HG03060 (cell line): ENCODE data around the gene SH2D3A.

Source experiments
- ATAC-seq: cut with Tn5 transposase; IDR thresholded peaks from one replicate; pipeline ENCODE4 v1.9.1; 2021; ENCODE audit warnings: low read depth, moderate number of reproducible peaks; ENCODE audit not compliant: unreplicated experiment

Gene SH2D3A

GRCh38 chr19:6723738-6724137 is 43.5 kb downstream of the SH2D3A start:
- ATAC-seq: no peak

DNA sequence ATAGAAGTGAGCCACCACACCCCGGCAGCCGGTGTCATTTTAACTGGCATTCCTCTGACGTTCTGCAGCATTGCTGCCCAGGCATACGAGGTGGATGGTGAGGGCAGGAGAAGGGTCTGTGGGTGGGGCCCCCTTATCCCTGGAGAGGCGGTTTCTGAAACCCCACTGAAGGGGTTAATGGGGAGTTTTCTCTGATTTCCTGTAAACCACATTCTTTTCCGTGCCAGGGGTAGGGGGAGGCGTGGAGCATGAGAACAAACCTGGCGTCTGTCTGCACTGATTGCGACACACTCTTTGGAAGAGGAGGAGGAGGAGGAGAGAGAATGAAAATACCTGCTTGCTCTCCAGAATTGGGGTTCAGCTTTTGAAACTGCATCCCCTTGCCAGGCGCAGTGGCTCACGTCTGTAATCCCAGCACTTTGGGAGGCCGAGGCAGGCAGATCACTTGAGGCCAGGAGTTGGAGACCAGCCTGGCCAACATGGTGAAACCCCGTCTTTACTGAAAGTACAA is 44.1 kb downstream of the SH2D3A start:
- ATAC-seq: no peak

- no peak for ATAC-seq
Measured at GRCh38 chr19:6721773-6722172, 45.5 kb downstream of the SH2D3A start.

- no peak for ATAC-seq
Measured at GRCh38 chr19:6721138-6721474, 46.1 kb downstream of the SH2D3A start.

DNA sequence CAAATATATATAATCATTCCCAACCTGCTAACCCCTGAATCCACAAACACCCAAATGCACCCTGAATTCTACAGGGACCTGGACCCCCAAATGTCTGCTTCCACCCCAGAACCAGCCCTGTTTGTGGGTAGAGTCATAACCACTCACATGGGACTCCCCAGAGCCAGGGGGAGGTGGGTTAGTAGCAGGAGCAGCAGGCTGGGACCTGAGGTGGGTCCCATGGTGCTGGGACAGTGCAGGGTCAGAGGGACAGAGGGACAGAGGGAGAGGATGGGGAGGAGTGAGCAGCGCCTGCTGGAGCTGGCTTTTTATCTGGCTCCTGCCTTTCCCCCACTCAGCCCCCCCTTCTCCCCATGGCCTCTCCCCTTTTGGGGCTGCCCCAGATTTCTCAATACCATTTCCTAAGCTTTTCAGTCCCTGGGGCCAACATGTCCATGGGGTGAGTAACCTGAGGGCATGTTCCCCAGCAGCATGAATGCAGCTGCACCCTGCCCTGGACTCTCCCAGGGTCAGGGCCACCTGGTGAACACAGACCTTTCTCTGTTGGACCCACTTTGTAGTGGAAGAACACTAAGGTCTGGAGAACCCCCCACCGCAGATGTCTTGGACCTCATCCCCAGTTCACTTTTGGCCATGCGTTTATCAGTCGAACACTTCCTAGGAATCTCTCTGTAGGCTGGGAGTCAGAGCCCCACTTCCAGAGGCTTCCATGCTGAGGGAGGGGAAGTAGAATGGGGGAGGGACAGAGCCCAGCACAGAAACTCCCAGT is 46.7 kb downstream of the SH2D3A start, which contains the start of gene C3:
C3 (minus strand) TSS at position 282 of the 769 bp plus-strand sequence; CDS start at position 221, 61 bp downstream.
- ATAC-seq: no peak

DNA sequence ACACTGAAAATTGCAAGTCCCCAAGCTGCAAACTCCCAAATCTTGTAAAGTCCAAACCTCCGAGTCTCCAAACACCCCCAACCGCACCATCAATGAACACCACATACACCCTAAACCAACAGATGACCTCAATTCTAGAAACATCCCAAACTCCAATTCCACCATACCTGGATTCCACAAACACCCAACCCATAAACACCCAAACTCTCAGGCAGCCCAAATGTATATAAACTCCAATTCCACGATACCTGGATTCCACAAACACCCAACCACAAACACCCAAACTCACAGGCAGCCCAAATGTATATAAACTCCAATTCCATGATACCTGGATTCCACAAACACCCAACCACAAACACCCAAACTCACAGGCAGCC is 47.3 kb downstream of the SH2D3A start:
- ATAC-seq: no peak

GRCh38 chr19:6719540-6719861 is 47.7 kb downstream of the SH2D3A start:
- ATAC-seq: no peak

DNA sequence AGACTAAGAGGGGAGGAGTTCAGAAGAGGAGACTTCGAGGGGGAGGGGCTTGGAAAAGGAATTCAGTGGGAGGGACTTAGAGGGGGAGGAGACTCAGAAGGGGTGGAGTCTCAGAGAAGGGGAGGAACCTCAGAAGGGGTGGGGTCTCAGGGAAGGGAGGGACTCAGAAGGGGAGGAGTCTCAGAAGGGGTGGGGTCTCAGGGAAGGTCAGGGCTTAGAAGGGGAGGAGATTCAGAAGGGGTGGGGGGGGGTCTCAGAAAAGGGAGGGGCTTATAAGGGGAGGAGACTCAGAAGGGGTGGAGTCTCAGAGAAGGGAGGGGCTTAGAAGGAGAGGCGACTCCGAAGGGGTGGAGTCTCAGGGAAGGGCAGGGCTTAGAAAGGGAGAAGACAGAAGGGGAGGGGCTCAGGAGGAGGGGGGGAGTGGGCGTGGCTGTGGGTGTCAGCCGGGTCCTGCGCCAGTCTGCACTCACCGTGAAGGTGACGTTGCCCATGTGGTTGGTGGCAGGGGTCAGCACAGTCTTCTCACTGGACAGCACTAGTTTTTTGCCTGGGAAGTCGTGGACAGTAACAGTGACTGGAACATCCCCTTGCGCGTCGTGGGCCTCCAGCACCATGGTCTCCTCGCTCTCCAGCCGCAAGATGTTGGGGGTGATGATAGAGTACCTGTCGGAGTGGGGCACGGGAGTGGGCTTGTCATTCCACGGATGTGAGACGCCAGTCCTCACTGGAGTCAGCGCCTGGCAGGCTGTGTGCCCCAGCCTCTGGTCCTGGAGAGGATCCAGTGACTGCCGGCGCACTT is 48.3 kb downstream of the SH2D3A start:
- ATAC-seq: no peak

DNA sequence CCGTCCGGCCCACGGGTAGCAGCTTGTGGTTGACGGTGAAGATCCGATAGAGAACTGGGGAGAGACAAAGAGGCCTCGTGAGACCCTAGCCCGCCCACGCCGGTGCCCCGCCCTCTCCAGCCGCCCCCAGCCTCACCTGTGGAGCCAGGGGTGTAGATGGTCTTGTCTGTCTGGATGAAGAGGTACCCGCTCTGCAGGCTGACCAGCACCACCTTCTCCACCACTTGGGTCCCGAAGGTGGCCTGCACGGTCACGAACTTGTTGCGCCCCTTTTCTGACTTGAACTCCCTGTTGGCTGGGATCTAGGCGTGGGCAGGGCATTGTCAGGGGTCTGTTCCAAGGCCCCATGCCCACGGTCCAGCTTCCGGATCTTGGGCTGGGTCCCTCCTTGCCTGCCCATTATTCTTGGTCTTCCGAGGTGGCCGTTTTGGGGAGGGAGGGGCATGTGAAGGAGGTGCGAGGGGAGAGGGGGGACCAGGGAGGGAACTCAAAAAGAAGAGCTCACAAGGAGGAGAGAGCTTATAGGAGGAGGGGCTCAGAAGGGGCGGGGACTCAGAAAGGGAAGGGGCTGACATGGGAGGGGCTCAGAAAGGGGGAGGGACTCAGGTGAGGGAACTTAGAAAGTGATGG is 49.0 kb downstream of the SH2D3A start:
- ATAC-seq: no peak

DNA sequence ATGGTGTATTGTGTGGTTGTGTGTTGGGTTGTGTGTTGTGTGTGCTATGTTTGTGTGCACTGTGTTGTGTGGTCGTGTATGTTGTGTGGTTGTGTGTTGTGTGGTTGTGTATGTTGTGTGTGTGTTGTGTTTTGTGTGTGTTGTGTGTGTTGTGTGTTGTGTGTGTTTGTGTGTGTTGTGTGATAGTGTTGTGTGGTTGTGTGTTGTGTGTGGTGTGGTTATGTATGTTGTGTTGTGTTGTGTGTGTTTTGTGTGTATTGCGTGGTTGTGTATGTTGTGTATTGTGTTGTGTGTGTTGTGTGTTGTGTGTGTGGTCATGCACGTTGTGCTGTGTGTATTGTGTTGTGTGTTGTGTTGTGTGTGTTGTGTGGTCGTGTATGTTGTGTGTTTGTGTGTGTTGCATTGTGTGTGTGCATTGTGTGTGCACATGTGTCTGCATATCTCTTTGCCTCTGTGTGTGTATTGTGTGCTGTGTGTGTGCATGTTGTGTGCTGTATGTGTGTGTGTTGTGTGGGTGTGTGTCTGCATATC is 49.7 kb downstream of the SH2D3A start:
- ATAC-seq: no peak

DNA sequence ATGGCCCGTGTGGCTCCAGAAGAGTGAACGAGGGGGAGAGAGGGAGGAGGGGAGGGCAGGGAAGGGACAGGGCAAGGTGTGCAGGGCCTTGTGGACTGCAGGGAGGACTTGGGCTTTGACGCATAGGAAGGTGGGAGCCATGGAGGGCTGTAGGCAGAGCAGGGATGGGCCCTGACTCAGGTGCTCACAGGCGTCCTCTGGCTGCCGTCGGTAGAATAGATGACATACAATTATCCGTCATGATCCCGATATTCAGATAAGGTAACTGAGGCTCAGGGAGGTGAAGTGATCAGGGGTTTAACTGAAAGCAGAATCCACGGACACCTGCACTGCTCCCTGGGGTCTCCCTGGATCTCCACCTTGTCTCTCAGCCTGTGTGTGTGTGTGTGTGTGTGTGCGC is 50.2 kb downstream of the SH2D3A start:
- ATAC-seq: no peak

GRCh38 chr19:6716610-6716970 is 50.6 kb downstream of the SH2D3A start:
- ATAC-seq: no peak

DNA sequence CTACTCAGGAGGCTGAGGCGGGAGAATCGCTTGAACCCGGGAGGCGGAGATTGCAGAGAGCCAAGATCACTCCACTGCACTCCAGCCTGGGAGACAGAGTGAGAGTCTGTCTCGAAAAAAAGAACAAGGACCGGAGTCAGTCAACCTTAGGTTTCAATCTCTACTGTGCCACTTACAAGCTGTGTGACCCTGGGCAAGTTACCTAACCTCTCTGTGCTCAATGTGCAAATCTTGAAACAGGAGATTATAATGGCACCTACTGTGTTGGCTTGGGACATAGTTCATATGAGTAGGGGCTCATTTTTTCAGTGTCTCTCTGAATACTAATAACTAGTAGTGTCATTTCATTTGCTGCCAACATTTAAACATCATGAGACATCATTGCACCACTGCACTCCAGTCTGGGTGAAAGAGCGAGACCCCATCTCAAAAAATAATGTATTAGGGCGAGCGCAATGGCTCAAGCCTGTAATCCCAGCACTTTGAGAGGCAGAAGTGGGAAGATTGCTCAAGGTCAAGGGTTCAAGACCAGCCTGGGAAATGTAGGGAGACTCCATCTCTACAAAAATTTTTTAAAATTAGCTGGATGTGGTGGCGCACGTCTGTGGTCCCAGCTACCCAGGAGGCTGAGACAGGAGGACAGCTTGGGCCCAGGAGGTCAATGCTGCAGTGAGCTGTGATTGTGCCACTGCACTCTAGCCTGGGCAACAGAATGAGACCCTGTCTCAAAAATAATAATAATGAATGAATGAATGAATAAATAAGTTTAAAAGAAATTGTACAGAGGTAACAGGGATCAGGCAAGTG is 52.3 kb downstream of the SH2D3A start:
- no peak for ATAC-seq

DNA sequence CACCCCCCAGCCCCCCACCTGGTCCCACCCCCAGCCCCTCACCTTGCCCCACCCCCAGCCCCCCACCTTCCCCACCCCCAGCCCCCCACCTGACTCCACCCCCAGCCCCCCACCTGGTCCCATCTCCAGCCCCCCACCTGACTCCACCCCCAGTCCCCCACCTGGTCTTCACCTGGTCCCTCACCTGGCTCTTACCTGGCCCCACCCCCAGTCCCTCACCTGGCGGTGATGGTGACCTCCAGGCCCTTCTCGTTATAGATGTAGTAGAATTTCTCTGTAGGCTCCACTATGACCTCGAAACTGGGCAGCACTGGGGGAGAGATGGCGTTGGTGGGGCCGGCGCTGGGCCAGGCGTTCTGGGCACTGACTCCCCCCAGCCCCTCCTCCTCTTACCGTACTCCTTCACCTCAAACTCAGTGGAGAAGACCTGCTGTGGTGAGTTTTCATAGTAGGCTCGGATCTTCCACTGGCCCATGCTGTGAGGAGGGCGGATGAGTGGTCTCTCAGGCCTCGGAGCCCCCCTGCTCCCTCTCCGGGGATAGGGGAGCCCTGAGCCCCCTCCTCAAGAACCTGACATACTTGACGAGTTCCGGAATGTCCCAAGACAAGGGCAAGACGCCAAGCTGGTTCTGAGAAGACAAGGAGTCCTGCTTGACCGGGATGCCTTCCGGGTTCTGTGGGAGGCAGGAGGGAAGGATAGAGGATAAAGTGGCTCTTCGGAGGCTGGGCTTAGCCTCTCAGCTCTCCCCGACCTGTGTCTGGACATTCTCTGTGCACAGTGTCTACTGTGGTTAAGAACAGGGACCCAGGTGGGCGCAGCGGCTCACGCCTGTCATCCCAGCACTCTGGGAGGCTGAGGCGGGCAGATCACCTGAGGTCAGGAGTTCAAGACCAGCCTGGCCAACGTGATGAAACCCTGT is 53.2 kb downstream of the SH2D3A start:
- no peak for ATAC-seq

GRCh38 chr19:6712692-6713670 is 54.3 kb downstream of the SH2D3A start:
- ATAC-seq: no peak

- no peak for ATAC-seq
Measured at GRCh38 chr19:6712231-6712630, 55.0 kb downstream of the SH2D3A start.

DNA sequence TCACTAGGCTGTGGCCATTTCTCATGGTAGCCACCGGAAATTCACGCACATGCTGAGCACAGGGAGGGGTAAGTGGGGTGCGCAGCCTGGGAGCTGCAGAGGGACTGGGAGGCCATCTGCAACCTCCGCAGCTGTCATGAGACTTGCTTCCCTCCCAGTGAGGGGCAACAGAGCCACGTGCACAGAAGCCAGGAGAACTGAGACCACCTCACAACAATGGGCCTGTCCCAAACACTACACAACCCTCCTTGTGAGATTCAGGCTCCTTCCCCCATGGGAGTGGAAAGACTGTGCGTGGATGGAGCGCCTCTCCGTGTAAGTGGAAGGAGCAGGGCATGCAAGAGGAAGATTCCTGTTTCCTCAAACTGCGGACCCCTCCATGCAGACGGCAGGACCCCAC is 55.6 kb downstream of the SH2D3A start:
- no peak for ATAC-seq

DNA sequence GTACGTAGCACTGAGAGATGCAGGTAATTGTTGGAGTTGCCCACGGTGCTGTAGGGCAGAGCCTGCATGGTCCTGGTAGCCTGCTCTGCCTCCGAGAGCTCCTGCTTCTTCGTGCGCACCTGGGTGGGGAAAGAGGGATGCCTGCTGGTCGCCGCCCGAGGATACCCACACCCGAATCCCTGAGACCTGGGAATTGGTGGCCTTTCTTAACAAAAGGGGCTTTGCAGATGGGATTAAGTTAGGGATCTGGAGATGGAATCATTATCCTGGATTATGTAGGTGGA is 56.2 kb downstream of the SH2D3A start:
- no peak for ATAC-seq
